Neural progenitor cell (in vitro differentiated cells): ENCODE results near the gene LAMB4.

Source experiments
- CTCF ChIP-seq: fragments of 200-600 bp; sonication (generic); IDR thresholded peaks from 2 replicates; pipeline ENCODE4 v1.5.1; 2017; ENCODE audit warnings: antibody characterized with exemption, mild to moderate bottlenecking
- EZH2 ChIP-seq: fragments of 200-600 bp; sonication (generic); IDR thresholded peaks from 2 replicates; pipeline ENCODE4 v1.6.1; 2017; ENCODE audit warnings: antibody characterized with exemption, mild to moderate bottlenecking, moderate library complexity
- EZH2phosphoT487 ChIP-seq: fragments of 200-600 bp; sonication (generic); IDR thresholded peaks from 2 replicates; pipeline ENCODE4 v1.6.1; 2017; ENCODE audit warnings: antibody characterized with exemption

GRCh38 chr7:107993891-107994291, 136.3 kb downstream of the LAMB4 start:
- TF ChIP-seq CTCF (no peak), EZH2 (no peak), EZH2phosphoT487 (no peak)
